H1 (cell line): Measurements from ENCODE around the gene SERPINB8. TPM values are rescaled to one million over a fixed set of nuclear protein-coding genes. Genes with fewer than 3 reads are reported as not detected.

Source experiments
- BACH1 ChIP-seq: IDR thresholded peaks from 2 replicates; pipeline ENCODE4 v1.6.1; 2012; ENCODE audit warnings: low read length, improper control_type of control experiment
- KDM5A ChIP-seq: fragments of 200-600 bp; IDR thresholded peaks from 2 replicates; pipeline ENCODE4 v1.7.1; 2012; ENCODE audit warnings: mild to moderate bottlenecking, low read length, inconsistent platforms, mixed read lengths
- NRF1 ChIP-seq: IDR thresholded peaks from 2 replicates; pipeline ENCODE4 v1.6.1; 2011; ENCODE audit warnings: mild to moderate bottlenecking, low read depth, low read length, improper control_type of control experiment
- POLR2AphosphoS5 ChIP-seq: IDR thresholded peaks from 2 replicates; pipeline ENCODE4 v1.6.1; 2011; ENCODE audit warnings: low read depth, low read length
- RFX5 ChIP-seq: IDR thresholded peaks from 2 replicates; pipeline ENCODE4 v1.6.1; 2011; ENCODE audit warnings: low read depth, low read length, improper control_type of control experiment, borderline replicate concordance
- SP1 ChIP-seq: IDR thresholded peaks from 2 replicates; pipeline ENCODE4 v1.6.1; 2011; ENCODE audit warnings: low read depth, low read length
- TAF1 ChIP-seq: IDR thresholded peaks from 2 replicates; pipeline ENCODE4 v1.6.1; 2011; ENCODE audit warnings: mild to moderate bottlenecking, low read depth, low read length
- ZNF274 ChIP-seq: IDR thresholded peaks from 2 replicates; pipeline ENCODE4 v1.7.0; 2012; ENCODE audit warnings: low read length, borderline replicate concordance; ENCODE audit errors: extremely low read depth
- polyA plus RNA-seq, 7 experiments: library from polyadenylated mRNA; depleted of rRNA in 3 of 7; stranded (reverse) in 5 of 7; unstranded in 2 of 7; fragments of >200 nt in 5 of 7; fragments of 200-250 nt in 2 of 7; gene quantifications; 1 replicate in 5 of 7; 2 replicates in 1 of 7; 4 replicates in 1 of 7; pipeline versions ENCODE4 v1.2.1 to v1.2.3, GENCODE V29; 2011 to 2013; ENCODE audit warnings: missing spikeins in 2 of 7, mixed read lengths in 2 of 7
- total RNA-seq: library from RNA; stranded (reverse); fragmentation: NEBNext Ultra II Directional; extraction: Animal tissue kit (Norgen Biotek cat#: 25700); gene quantifications from 2 replicates; pipeline ENCODE4 v1.2.1, GENCODE V29; 2021
- TF ChIP-seq, protein P1 (sequence below): fragments of 300-600 bp; sonication (generic); IDR thresholded peaks from 2 replicates; pipeline ENCODE4 v1.7.1; 2012; ENCODE audit warnings: low read length, moderate library complexity, mild to moderate bottlenecking, inconsistent platforms; ENCODE audit not compliant: insufficient replicate concordance
- TF ChIP-seq, protein P2 (sequence below), 3 experiments: IDR thresholded peaks; 1 replicate in 2 of 3; 2 replicates in 1 of 3; pipeline versions ENCODE4 v1.5.1 to v1.6.1; 2011; ENCODE audit warnings: low read length in 3 of 3, mild to moderate bottlenecking in 3 of 3, inconsistent platforms in 2 of 3, low read depth in 1 of 3, moderate library complexity in 1 of 3; ENCODE audit not compliant: insufficient read depth in 1 of 3; ENCODE audit errors: control extremely low read depth in 1 of 3

The SERPINB8 gene
- total and polyA plus RNA-seq, 2 of the 8 experiments (the other 6 are each of a cell fraction or from before 2014, with no cell fraction given): 0.42 to 1.2 TPM

GRCh38 chr18:63987743-63988142 is 17.9 kb downstream of the SERPINB8 start (continued):
- TF ChIP-seq, protein P1, sequence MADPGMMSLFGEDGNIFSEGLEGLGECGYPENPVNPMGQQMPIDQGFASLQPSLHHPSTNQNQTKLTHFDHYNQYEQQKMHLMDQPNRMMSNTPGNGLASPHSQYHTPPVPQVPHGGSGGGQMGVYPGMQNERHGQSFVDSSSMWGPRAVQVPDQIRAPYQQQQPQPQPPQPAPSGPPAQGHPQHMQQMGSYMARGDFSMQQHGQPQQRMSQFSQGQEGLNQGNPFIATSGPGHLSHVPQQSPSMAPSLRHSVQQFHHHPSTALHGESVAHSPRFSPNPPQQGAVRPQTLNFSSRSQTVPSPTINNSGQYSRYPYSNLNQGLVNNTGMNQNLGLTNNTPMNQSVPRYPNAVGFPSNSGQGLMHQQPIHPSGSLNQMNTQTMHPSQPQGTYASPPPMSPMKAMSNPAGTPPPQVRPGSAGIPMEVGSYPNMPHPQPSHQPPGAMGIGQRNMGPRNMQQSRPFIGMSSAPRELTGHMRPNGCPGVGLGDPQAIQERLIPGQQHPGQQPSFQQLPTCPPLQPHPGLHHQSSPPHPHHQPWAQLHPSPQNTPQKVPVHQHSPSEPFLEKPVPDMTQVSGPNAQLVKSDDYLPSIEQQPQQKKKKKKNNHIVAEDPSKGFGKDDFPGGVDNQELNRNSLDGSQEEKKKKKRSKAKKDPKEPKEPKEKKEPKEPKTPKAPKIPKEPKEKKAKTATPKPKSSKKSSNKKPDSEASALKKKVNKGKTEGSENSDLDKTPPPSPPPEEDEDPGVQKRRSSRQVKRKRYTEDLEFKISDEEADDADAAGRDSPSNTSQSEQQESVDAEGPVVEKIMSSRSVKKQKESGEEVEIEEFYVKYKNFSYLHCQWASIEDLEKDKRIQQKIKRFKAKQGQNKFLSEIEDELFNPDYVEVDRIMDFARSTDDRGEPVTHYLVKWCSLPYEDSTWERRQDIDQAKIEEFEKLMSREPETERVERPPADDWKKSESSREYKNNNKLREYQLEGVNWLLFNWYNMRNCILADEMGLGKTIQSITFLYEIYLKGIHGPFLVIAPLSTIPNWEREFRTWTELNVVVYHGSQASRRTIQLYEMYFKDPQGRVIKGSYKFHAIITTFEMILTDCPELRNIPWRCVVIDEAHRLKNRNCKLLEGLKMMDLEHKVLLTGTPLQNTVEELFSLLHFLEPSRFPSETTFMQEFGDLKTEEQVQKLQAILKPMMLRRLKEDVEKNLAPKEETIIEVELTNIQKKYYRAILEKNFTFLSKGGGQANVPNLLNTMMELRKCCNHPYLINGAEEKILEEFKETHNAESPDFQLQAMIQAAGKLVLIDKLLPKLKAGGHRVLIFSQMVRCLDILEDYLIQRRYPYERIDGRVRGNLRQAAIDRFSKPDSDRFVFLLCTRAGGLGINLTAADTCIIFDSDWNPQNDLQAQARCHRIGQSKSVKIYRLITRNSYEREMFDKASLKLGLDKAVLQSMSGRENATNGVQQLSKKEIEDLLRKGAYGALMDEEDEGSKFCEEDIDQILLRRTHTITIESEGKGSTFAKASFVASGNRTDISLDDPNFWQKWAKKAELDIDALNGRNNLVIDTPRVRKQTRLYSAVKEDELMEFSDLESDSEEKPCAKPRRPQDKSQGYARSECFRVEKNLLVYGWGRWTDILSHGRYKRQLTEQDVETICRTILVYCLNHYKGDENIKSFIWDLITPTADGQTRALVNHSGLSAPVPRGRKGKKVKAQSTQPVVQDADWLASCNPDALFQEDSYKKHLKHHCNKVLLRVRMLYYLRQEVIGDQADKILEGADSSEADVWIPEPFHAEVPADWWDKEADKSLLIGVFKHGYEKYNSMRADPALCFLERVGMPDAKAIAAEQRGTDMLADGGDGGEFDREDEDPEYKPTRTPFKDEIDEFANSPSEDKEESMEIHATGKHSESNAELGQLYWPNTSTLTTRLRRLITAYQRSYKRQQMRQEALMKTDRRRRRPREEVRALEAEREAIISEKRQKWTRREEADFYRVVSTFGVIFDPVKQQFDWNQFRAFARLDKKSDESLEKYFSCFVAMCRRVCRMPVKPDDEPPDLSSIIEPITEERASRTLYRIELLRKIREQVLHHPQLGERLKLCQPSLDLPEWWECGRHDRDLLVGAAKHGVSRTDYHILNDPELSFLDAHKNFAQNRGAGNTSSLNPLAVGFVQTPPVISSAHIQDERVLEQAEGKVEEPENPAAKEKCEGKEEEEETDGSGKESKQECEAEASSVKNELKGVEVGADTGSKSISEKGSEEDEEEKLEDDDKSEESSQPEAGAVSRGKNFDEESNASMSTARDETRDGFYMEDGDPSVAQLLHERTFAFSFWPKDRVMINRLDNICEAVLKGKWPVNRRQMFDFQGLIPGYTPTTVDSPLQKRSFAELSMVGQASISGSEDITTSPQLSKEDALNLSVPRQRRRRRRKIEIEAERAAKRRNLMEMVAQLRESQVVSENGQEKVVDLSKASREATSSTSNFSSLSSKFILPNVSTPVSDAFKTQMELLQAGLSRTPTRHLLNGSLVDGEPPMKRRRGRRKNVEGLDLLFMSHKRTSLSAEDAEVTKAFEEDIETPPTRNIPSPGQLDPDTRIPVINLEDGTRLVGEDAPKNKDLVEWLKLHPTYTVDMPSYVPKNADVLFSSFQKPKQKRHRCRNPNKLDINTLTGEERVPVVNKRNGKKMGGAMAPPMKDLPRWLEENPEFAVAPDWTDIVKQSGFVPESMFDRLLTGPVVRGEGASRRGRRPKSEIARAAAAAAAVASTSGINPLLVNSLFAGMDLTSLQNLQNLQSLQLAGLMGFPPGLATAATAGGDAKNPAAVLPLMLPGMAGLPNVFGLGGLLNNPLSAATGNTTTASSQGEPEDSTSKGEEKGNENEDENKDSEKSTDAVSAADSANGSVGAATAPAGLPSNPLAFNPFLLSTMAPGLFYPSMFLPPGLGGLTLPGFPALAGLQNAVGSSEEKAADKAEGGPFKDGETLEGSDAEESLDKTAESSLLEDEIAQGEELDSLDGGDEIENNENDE: no peak
- TF ChIP-seq RFX5 (no peak), POLR2AphosphoS5 (no peak), BACH1 (no peak), TAF1 (no peak), SP1 (no peak), NRF1 (no peak), ZNF274 (no peak), KDM5A (no peak)
- TF ChIP-seq, protein P2, sequence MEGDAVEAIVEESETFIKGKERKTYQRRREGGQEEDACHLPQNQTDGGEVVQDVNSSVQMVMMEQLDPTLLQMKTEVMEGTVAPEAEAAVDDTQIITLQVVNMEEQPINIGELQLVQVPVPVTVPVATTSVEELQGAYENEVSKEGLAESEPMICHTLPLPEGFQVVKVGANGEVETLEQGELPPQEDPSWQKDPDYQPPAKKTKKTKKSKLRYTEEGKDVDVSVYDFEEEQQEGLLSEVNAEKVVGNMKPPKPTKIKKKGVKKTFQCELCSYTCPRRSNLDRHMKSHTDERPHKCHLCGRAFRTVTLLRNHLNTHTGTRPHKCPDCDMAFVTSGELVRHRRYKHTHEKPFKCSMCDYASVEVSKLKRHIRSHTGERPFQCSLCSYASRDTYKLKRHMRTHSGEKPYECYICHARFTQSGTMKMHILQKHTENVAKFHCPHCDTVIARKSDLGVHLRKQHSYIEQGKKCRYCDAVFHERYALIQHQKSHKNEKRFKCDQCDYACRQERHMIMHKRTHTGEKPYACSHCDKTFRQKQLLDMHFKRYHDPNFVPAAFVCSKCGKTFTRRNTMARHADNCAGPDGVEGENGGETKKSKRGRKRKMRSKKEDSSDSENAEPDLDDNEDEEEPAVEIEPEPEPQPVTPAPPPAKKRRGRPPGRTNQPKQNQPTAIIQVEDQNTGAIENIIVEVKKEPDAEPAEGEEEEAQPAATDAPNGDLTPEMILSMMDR (IDR thresholded peaks at IDR 0.05; ENCODE audit: control extremely low read depth in 1 of 3, insufficient read depth in 1 of 3, low read depth in 1 of 3, low read length in 3 of 3): no peak
